Measurements from ENCODE around the gene DNAAF8. TPM values are rescaled to one million over a fixed set of nuclear protein-coding genes. Genes with fewer than 3 reads are reported as not detected.

DNAAF8 gene
- total RNA-seq, 4 donors from 2014 or later, result 0.42 to 1.7 (median 0.94) TPM

DNA sequence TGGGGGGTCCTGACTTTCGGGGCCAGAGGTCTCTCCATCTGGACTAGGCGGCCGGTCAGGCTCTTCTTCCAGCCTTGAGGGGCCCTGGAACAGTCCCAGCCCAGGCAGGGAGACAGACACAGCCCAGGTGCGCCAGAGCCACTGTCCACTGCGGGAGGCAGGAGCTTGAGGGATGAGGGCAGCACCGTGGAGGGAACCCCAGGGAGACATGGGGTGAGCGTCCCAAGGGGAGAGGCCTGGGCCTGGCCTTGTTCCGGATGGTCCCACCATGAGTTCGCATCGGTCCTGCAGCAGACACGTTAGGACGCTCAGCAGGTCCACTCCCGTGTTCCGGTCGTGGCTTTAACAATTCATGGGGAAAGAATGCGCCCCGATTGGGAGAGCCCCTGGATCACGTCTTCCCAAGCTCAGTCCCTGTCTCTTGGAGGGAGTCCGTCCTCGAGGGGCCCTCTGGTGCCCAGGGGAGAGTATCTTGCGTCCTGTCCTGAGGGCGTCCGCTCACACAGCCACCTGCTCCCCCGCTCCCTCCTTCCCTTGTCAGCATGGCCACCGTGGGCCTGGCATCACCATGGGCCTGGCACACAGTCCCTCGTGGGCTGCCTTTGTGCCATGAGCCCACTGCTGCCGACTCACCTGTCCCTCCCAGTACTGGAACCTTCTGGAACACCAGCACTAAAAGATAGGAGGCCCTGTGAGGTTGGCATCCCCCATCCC lies 47.7 kb upstream of the DNAAF8 start:
- Histone ChIP-seq H3K4me1 (peaks cover 0 to 28% (median 15%) of the 10 kb centered on the region in 4 donors), H3K27ac (replicated peaks in 1 of 4) (no peak overlapping the region), H3K27me3 (no peaks in the 10 kb centered on the region), H3K9me3 (no peaks in the 10 kb centered on the region), H3K36me3 (peaks cover 19 to 94% (median 83%) of the 10 kb centered on the region in 4 donors), H3K4me3 (no peak overlapping the region)
- WGBS, result 88% methylated on average over 21 of the region's 27 CpGs
- intact Hi-C loops (cut with DNase I), result no loop called here
- TF ChIP-seq EP300 (IDR thresholded peaks at IDR 0.05) (no peak), POLR2AphosphoS5 (IDR thresholded peaks at IDR 0.05) (no peak), POLR2A (IDR thresholded peaks at IDR 0.05; ENCODE audit: low read depth) (no peak)
- TF ChIP-seq, protein P1, sequence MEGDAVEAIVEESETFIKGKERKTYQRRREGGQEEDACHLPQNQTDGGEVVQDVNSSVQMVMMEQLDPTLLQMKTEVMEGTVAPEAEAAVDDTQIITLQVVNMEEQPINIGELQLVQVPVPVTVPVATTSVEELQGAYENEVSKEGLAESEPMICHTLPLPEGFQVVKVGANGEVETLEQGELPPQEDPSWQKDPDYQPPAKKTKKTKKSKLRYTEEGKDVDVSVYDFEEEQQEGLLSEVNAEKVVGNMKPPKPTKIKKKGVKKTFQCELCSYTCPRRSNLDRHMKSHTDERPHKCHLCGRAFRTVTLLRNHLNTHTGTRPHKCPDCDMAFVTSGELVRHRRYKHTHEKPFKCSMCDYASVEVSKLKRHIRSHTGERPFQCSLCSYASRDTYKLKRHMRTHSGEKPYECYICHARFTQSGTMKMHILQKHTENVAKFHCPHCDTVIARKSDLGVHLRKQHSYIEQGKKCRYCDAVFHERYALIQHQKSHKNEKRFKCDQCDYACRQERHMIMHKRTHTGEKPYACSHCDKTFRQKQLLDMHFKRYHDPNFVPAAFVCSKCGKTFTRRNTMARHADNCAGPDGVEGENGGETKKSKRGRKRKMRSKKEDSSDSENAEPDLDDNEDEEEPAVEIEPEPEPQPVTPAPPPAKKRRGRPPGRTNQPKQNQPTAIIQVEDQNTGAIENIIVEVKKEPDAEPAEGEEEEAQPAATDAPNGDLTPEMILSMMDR (IDR thresholded peaks at IDR 0.05), result no peak
- DNase-seq (ENCODE audit: extremely low spot score), result no peak

DNA sequence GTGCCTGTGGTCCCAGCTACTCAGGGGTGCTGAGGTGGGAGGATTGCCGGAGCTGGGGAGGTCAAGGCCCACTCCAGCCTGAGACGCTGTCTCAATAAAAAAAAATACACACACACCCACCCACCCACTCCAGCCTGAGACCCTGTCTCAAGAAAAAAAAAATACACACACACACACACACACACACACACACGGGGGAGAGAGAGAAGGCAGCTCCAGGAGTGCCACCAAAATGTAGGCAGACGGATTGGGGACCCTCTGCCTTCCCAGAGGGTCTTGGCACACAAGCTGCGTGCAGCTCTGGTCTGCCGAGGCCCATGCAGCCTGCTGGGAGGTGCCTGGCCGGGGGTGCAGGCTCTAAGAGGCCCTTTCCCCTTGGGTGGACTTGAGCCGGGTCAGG lies 46.9 kb upstream of the DNAAF8 start:
- intact Hi-C loops (cut with DNase I), result no loop called here
- Histone ChIP-seq H3K27me3 (no peaks in the 10 kb centered on the region), H3K9me3 (no peaks in the 10 kb centered on the region), H3K36me3 (peaks cover 19 to 86% (median 75%) of the 10 kb centered on the region in 4 donors), H3K4me3 (no peak overlapping the region), H3K4me1 (peaks cover 2 to 21% (median 14%) of the 10 kb centered on the region in 4 donors), H3K27ac (replicated peaks in 1 of 4) (no peak overlapping the region)
- TF ChIP-seq, protein P1 (IDR thresholded peaks at IDR 0.05), result no peak
- no peak for TF ChIP-seq EP300 (IDR thresholded peaks at IDR 0.05)
- TF ChIP-seq POLR2AphosphoS5 (IDR thresholded peaks at IDR 0.05), result no peak
- TF ChIP-seq POLR2A (IDR thresholded peaks at IDR 0.05; ENCODE audit: low read depth), result no peak
- DNase-seq (ENCODE audit: extremely low spot score), result no peak
- WGBS, result 84% methylated on average over 8 of the region's 8 CpGs

DNA sequence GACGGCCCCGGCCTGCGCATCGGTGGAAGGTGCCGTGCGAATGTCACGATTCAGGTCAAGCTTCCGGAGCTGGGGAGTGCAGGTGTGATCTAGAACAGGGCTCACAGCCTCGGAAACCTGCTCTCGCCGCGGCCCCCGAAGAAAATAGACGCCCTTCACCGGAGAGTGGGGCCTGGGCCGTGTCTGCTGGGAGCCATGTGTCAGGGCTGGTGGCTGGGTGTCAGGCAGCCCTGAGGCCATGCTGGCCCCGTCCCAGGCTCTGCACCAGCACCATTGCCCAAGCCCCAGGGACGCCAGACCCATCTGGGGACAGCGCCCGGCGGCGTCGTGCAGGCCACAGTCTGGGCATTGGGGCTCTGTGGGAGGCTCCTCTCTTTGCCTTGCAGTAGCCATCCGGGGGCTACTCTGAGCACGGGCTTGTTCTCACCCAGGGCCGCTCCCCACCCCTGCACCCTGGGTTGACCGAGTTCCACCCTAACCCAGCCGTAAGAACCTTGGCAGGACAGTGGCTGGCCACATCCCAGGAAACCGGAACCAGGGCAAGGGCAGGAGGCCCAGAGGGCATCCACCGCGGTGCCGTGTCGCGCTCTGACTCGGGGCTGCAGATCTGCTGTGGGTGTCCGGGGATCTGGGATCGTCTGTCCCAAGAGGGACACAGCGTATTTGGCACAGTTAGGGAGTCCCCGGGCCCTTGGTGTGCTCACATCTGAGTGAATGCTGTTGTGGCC lies 46.2 kb upstream of the DNAAF8 start:
- WGBS, result 90% methylated on average over 17 of the region's 39 CpGs
- H3K9me3 ChIP-seq, result no peaks in the 10 kb centered on the region
- H3K27me3 ChIP-seq, result no peaks in the 10 kb centered on the region
- no peak for DNase-seq (ENCODE audit: extremely low spot score)
- H3K27ac ChIP-seq (replicated peaks in 1 of 4), result no peak overlapping the region
- peaks cover 19 to 79% (median 68%) of the 10 kb centered on the region in 4 donors for H3K36me3 ChIP-seq
- intact Hi-C loops (cut with DNase I), result no loop called here
- H3K4me3 ChIP-seq, result no peak overlapping the region
- TF ChIP-seq POLR2AphosphoS5 (IDR thresholded peaks at IDR 0.05), result no peak
- no peak for TF ChIP-seq POLR2A (IDR thresholded peaks at IDR 0.05; ENCODE audit: low read depth)
- TF ChIP-seq, protein P1 (IDR thresholded peaks at IDR 0.05), result no peak
- TF ChIP-seq EP300 (IDR thresholded peaks at IDR 0.05), result no peak
- peaks cover 7 to 21% (median 13%) of the 10 kb centered on the region in 4 donors for H3K4me1 ChIP-seq

DNA sequence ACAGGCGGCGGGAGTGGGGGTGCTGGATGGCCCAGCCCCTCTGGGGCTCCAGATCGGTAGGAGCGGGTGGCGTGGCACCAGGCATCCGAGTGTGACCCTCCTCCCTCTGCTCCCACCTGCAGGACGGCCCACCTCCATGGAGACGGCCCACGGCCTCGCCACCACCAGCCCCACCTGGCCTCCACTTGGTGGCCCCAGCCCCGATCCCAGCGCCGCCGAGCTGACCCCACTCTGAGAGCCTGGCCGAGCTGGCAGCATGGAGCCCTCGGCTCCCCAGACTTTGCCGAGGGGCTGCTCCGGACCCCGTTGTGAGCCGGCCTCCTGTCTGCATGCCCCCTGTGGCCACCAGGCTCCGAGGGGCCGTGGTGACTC lies 45.7 kb upstream of the DNAAF8 start:
- H3K4me3 ChIP-seq, result no peak overlapping the region
- intact Hi-C loops (cut with DNase I), result no loop called here
- H3K36me3 ChIP-seq, result peaks cover 19 to 73% (median 63%) of the 10 kb centered on the region in 4 donors
- no peaks in the 10 kb centered on the region for H3K27me3 ChIP-seq
- DNase-seq (ENCODE audit: extremely low spot score), result no peak
- TF ChIP-seq, protein P1 (IDR thresholded peaks at IDR 0.05), result no peak
- TF ChIP-seq POLR2AphosphoS5 (IDR thresholded peaks at IDR 0.05) (no peak), EP300 (IDR thresholded peaks at IDR 0.05) (no peak), POLR2A (IDR thresholded peaks at IDR 0.05; ENCODE audit: low read depth) (no peak)
- peaks cover 7 to 17% (median 12%) of the 10 kb centered on the region in 4 donors for H3K4me1 ChIP-seq
- no peak overlapping the region for H3K27ac ChIP-seq (replicated peaks in 1 of 4)
- 86% methylated on average over 20 of the region's 22 CpGs for WGBS
- no peaks in the 10 kb centered on the region for H3K9me3 ChIP-seq

All from esophagus muscularis mucosa (tissue), 4 donors.